Esophagus muscularis mucosa (tissue), 3 donors: ENCODE data around the gene HESX1.

Experiments
- CTCF ChIP-seq, 3 experiments: fragments of 200-600 bp in 2 of 3; fragments of 450-650 bp in 1 of 3; sonication (generic) in 2 of 3; IDR thresholded peaks; one replicate each; pipeline ENCODE4 v1.5.1; 2017 to 2019; ENCODE audit warnings: antibody characterized with exemption in 3 of 3, mild to moderate bottlenecking in 2 of 3, moderate library complexity in 1 of 3
- POLR2A ChIP-seq: fragments of 450-650 bp; IDR thresholded peaks from one replicate; pipeline ENCODE4 v1.6.1; 2017; ENCODE audit warnings: antibody characterized with exemption, moderate library complexity, mild to moderate bottlenecking, low read depth
- POLR2AphosphoS5 ChIP-seq, 2 donors: sonication (generic); formaldehyde crosslinking; IDR thresholded peaks; one replicate each; pipeline ENCODE4 v1.6.1; 2017; ENCODE audit warnings: antibody characterized with exemption in 2 of 2

- TF ChIP-seq CTCF (IDR thresholded peaks at IDR 0.05) (no peak), POLR2A (no peak), POLR2AphosphoS5 (IDR thresholded peaks at IDR 0.05) (no peak)
Observed at GRCh38 chr3:57230006-57230405, 30.2 kb upstream of the HESX1 start.
